Body of pancreas (tissue), 4 donors: ENCODE results near the gene MR1.

Experiments used
- CTCF ChIP-seq, 7 experiments: fragments of 450-650 bp in 4 of 7; fragments of 200-600 bp in 3 of 7; sonication (generic) in 3 of 7; IDR thresholded peaks; one replicate each; pipeline ENCODE4 v1.5.1; 2016 to 2019; ENCODE audit warnings: antibody characterized with exemption in 7 of 7
- POLR2A ChIP-seq, 3 donors: fragments of 450-650 bp; IDR thresholded peaks; one replicate each; pipeline ENCODE4 v1.6.1; 2016; ENCODE audit warnings: antibody characterized with exemption in 3 of 3, mild to moderate bottlenecking in 2 of 3

- TF ChIP-seq CTCF (IDR thresholded peaks at IDR 0.05) (no peak), POLR2A (IDR thresholded peaks at IDR 0.05) (no peak)
Observed at GRCh38 chr1:181018901-181019681, 14.7 kb upstream of the MR1 start.
